GM18505 (cell line): Measurements from ENCODE around the gene TMEM19.

ENCODE experiments used
- ATAC-seq: cut with Tn5 transposase; IDR thresholded peaks from one replicate; pipeline ENCODE4 v1.9.1; 2021; ENCODE audit not compliant: unreplicated experiment
- POLR2A ChIP-seq: IDR thresholded peaks from 4 replicates; pipeline ENCODE4 v1.6.1; 2011; ENCODE audit warnings: borderline replicate concordance; ENCODE audit not compliant: insufficient read depth, insufficient read length; ENCODE audit errors: extremely low read depth

TMEM19 gene

GRCh38 chr12:71719647-71720370, 33.9 kb downstream of the TMEM19 start:
- ATAC-seq = no peak
- no peak for TF ChIP-seq POLR2A

- ATAC-seq = no peak
- no peak for TF ChIP-seq POLR2A
Measured at GRCh38 chr12:71721783-71722505, 36.1 kb downstream of the TMEM19 start.

- no peak for TF ChIP-seq POLR2A
- no peak for ATAC-seq
Measured at GRCh38 chr12:71725011-71725410, 39.1 kb downstream of the TMEM19 start.

- no peak for TF ChIP-seq POLR2A
- ATAC-seq = no peak
Measured at GRCh38 chr12:71726548-71726947, 40.7 kb downstream of the TMEM19 start.

- ATAC-seq = no peak
- TF ChIP-seq POLR2A = no peak
Measured at GRCh38 chr12:71727958-71728357, 42.1 kb downstream of the TMEM19 start.

- TF ChIP-seq POLR2A = no peak
- no peak for ATAC-seq
Measured at GRCh38 chr12:71730936-71731335, 45.1 kb downstream of the TMEM19 start.

- ATAC-seq = no peak
- no peak for TF ChIP-seq POLR2A
Measured at GRCh38 chr12:71731439-71732356, 45.8 kb downstream of the TMEM19 start.

- no peak for TF ChIP-seq POLR2A
- ATAC-seq = no peak
Measured at GRCh38 chr12:71732357-71732712, 46.5 kb downstream of the TMEM19 start.

- no peak for TF ChIP-seq POLR2A
- ATAC-seq = no peak
Measured at GRCh38 chr12:71737197-71737596, 51.3 kb downstream of the TMEM19 start.

GRCh38 chr12:71742998-71743397, 57.1 kb downstream of the TMEM19 start:
- no peak for ATAC-seq
- no peak for TF ChIP-seq POLR2A

GRCh38 chr12:71744522-71745300, 58.8 kb downstream of the TMEM19 start:
- no peak for ATAC-seq
- TF ChIP-seq POLR2A = no peak

- ATAC-seq = peak; percentile 93
- no peak for TF ChIP-seq POLR2A
Measured at GRCh38 chr12:71746974-71747611, 61.2 kb downstream of the TMEM19 start.
